Endothelial cell of umbilical vein (primary cell): ENCODE data around the gene ZNF580.

Experiments
- POLR2A ChIP-seq: IDR thresholded peaks from 2 replicates; pipeline ENCODE4 v1.6.1; 2012; ENCODE audit warnings: low read depth, mild to moderate bottlenecking, control low read depth, low read length
- POLR2AphosphoS5 ChIP-seq: IDR thresholded peaks from 2 replicates; pipeline ENCODE4 v1.6.1; 2012; ENCODE audit warnings: low read depth, mild to moderate bottlenecking, control low read depth, low read length, moderate library complexity; ENCODE audit not compliant: insufficient read depth

DNA sequence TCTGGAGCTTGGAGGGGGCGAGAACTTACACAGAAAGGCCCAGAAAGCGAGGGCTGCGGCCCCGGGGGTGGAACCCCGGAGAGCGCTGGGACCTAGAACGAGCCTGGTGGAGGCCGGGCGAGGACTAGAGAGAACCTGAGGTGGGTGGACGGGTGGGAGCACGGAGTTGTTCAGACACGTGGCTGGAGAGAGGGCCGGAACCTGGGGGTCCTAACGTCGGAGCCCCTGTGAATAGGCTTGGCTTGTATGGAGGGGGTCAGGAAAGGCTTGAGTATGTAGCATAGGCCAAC, 3.0 kb downstream of the ZNF580 start:
- TF ChIP-seq POLR2A: no peak
- no peak for TF ChIP-seq POLR2AphosphoS5
